Peyer's patch (tissue), 4 donors: ENCODE measurements around the gene SMIM36.

ENCODE experiments used
- CTCF ChIP-seq, 6 experiments: fragments of 450-650 bp in 4 of 6; fragments of 200-600 bp in 2 of 6; sonication (generic) in 1 of 6; IDR thresholded peaks; one replicate each; pipeline ENCODE4 v1.5.1; 2017 to 2019; ENCODE audit warnings: antibody characterized with exemption in 6 of 6, mild to moderate bottlenecking in 3 of 6, moderate library complexity in 1 of 6
- POLR2A ChIP-seq, 2 donors: fragments of 450-650 bp; IDR thresholded peaks; one replicate each; pipeline ENCODE4 v1.5.1; 2017; ENCODE audit warnings: antibody characterized with exemption in 2 of 2, mild to moderate bottlenecking in 2 of 2, moderate library complexity in 2 of 2

GRCh38 chr17:55426851-55427586, 84.2 kb downstream of the SMIM36 start:
- TF ChIP-seq CTCF (IDR thresholded peaks at IDR 0.05) (no peak), POLR2A (IDR thresholded peaks at IDR 0.05) (no peak)
